ENCODE data around the gene CCDC126.

DNA sequence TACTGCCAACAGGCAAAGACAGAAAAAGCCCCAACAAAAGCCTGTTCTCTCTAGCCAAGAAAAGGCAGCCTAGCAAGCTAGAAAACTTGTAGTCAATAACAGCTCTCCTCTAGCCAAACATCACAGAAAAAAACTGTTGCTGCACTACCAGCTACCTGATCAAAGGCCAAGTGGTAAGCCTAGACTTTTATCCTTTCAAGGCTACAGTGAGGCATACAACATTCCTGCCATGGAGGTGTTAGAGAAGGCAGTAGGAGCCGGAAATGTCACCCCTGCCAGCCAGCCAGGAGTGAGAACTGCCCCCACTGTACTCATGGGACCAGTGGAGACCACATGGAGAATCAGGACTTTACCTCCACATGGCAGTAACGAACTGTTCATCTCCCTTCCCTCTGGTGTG is 31.2 kb downstream of the CCDC126 start:
- no peak for TF ChIP-seq EP300 (IDR thresholded peaks at IDR 0.05; ENCODE audit: borderline replicate concordance in 1 of 2, low read depth in 2 of 2, low read length in 2 of 2)
- TF ChIP-seq TEAD4 (IDR thresholded peaks at IDR 0.05; ENCODE audit: low read depth, low read length) = no peak
